Measurements from ENCODE around the gene MATN1. TPM values are rescaled to one million over a fixed set of nuclear protein-coding genes. Genes with fewer than 3 reads are reported as not detected.

The MATN1 gene
- total RNA-seq, 1 donor from 2014 or later: 0.31 TPM

- DNase-seq: no peak
These were observed 20.8 kb upstream of the MATN1 start for GRCh38 chr1:30744060-30744756.

- no peak for DNase-seq
These were observed 20.2 kb upstream of the MATN1 start for GRCh38 chr1:30743584-30744059.

- no peak for DNase-seq
These were observed 19.7 kb upstream of the MATN1 start for GRCh38 chr1:30742963-30743559.

GRCh38 chr1:30742300-30742962 lies 19.0 kb upstream of the MATN1 start:
- no peak for DNase-seq

GRCh38 chr1:30741239-30741894 lies 18.0 kb upstream of the MATN1 start:
- DNase-seq: no peak

GRCh38 chr1:30740251-30741238 lies 17.2 kb upstream of the MATN1 start:
- no peak for DNase-seq

- no peak for DNase-seq
These were observed 16.2 kb upstream of the MATN1 start for GRCh38 chr1:30739601-30740000.

GRCh38 chr1:30738715-30739559 lies 15.6 kb upstream of the MATN1 start:
- no peak for DNase-seq

GRCh38 chr1:30738040-30738714 lies 14.8 kb upstream of the MATN1 start:
- DNase-seq: no peak

- DNase-seq: no peak
These were observed 14.1 kb upstream of the MATN1 start for GRCh38 chr1:30737357-30738039.

GRCh38 chr1:30735668-30736498 lies 12.5 kb upstream of the MATN1 start:
- no peak for DNase-seq

GRCh38 chr1:30735124-30735523 lies 11.7 kb upstream of the MATN1 start:
- no peak for DNase-seq

GRCh38 chr1:30734580-30734979 lies 11.2 kb upstream of the MATN1 start:
- no peak for DNase-seq

- no peak for DNase-seq
These were observed 10.7 kb upstream of the MATN1 start for GRCh38 chr1:30734106-30734505.

- no peak for DNase-seq
These were observed 10.1 kb upstream of the MATN1 start for GRCh38 chr1:30733493-30733892.

GRCh38 chr1:30732277-30732996 lies 9.1 kb upstream of the MATN1 start:
- no peak for DNase-seq

GRCh38 chr1:30731806-30732276 lies 8.5 kb upstream of the MATN1 start:
- no peak for DNase-seq
